Measurements from ENCODE around the gene DNM3. TPM values are rescaled to one million over a fixed set of nuclear protein-coding genes. Genes with fewer than 3 reads are reported as not detected.

The DNM3 gene
- total RNA-seq, 1 experiment from 2014 or later = 2.7 TPM

DNA sequence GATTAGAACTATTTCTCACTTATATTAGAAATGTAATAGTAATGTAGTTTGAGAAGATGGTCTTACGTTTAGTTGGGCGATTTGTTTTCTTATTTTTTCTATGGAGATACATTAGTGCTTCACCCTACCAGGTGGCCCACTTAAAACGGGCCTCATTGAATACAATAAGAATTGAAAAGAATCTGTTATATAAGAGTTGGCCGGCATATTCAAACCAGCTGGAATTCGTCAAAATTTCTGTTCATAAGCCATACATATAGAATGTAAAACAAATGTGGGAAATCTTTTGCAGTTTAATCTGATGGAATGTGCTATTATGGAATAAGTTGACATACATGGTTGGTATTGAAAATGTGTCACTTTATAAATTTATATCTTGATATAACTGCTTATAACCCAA lies 482.8 kb downstream of the DNM3 start:
- Mint-ChIP-seq H3K27ac (no peak overlapping the region), H3K4me1 (no peaks in the 10 kb centered on the region), H3K9me3 (peaks cover 0 to 3% of the 10 kb centered on the region in 2 experiments; a peak in 1 of 5 replicates), H3K36me3 (ENCODE audit: insufficient read depth in 1 of 3, low read depth in 3 of 3) (no peaks in the 10 kb centered on the region; a peak in 1 of 7 replicates), H3K27me3 (ENCODE audit: low read depth) (no peaks in the 10 kb centered on the region), H3K4me3 (no peak overlapping the region)
- H3K79me2 ChIP-seq (ENCODE audit: insufficient read depth, low read length) = no peaks in the 10 kb centered on the region
- H2BK12ac ChIP-seq (ENCODE audit: insufficient read length, low read depth, low read length) = no peak overlapping the region
- H2AFZ ChIP-seq (ENCODE audit: low read length) = no peak overlapping the region
- no peak overlapping the region for H3K4me2 ChIP-seq (ENCODE audit: insufficient read depth, insufficient read length, low read length)
- H2BK15ac ChIP-seq (ENCODE audit: low read depth, low read length) = no peak overlapping the region
- TF ChIP-seq CTCF (conservative IDR thresholded peaks at IDR 0.05) = no peak
- no peak overlapping the region for H2BK120ac ChIP-seq (ENCODE audit: low read depth, low read length, poor library complexity, severe bottlenecking)
- H4K8ac ChIP-seq (replicated peaks; ENCODE audit: insufficient read length, low read depth, low read length) = no peak overlapping the region
- no CpG with 5 or more reads among the region's 5 CpGs for WGBS (ENCODE audit: extremely low coverage, insufficient read length, low lambda C conversion rate)
- no peak overlapping the region for H2AK5ac ChIP-seq (ENCODE audit: insufficient read length, low read length)
- no peaks in the 10 kb centered on the region for H3K23me2 ChIP-seq (ENCODE audit: insufficient read length, low read depth, low read length, poor library complexity, severe bottlenecking)
- no peak overlapping the region for H2BK20ac ChIP-seq (ENCODE audit: low read depth, low read length, poor library complexity, severe bottlenecking)
- no peaks in the 10 kb centered on the region for H3K27me3 ChIP-seq (ENCODE audit: insufficient read depth, low read length)
- no peak overlapping the region for H2BK5ac ChIP-seq (ENCODE audit: insufficient read length, low read length)
- no peak overlapping the region for H3K23ac ChIP-seq (ENCODE audit: insufficient read length, low read depth, low read length)
- H3T11ph ChIP-seq (ENCODE audit: low read length) = no peak overlapping the region
- no peaks in the 10 kb centered on the region for H3K4me1 ChIP-seq (ENCODE audit: insufficient read depth, low read length)
- H3K18ac ChIP-seq (ENCODE audit: insufficient read length, low read depth, low read length) = no peak overlapping the region
- H3K9me3 ChIP-seq (ENCODE audit: control insufficient read depth, low read depth, low read length) = no peaks in the 10 kb centered on the region
- no peak overlapping the region for H4K5ac ChIP-seq (ENCODE audit: insufficient read length, low read depth, low read length)
- no peak overlapping the region for H3K27ac ChIP-seq (ENCODE audit: insufficient read length, low read depth, low read length)
- no peak overlapping the region for H3K14ac ChIP-seq (ENCODE audit: insufficient read depth, low read length)
- no peak for DNase-seq
- H4K20me1 ChIP-seq (ENCODE audit: control insufficient read depth, insufficient read depth, insufficient read length) = no peaks in the 10 kb centered on the region
- no peak overlapping the region for H3K4ac ChIP-seq (ENCODE audit: low read depth, low read length)
- H3K56ac ChIP-seq (ENCODE audit: insufficient read length, low read depth, low read length) = no peak overlapping the region
- H3K9ac ChIP-seq (ENCODE audit: extremely low read depth, insufficient read length, low read length) = no peak overlapping the region
- H3K79me1 ChIP-seq (ENCODE audit: insufficient read depth, low read depth, low read length, poor library complexity, severe bottlenecking) = no peaks in the 10 kb centered on the region
- H4K91ac ChIP-seq (ENCODE audit: insufficient read length, low read depth, low read length) = no peak overlapping the region
